Cardiac septum (tissue), 1 donor: ENCODE measurements around the gene DLX2. TPM values are rescaled to one million over a fixed set of nuclear protein-coding genes. Genes with fewer than 3 reads are reported as not detected.

Experiments used
- DNase-seq: peaks from one replicate; pipeline ENCODE4 v3.0.0-alpha.2; 2020; ENCODE audit warnings: low spot score
- intact Hi-C: fragments of 100-400 bp; cut with DNase I; formaldehyde crosslinking; loops from one replicate; pipeline ENCODE4 v1.14.0; 2022
- total RNA-seq: library from RNA; stranded (reverse); fragmentation: NEBNext Ultra II Directional; extraction: Animal tissue kit (Norgen Biotek cat#: 25700); gene quantifications from one replicate; pipeline ENCODE4 v1.2.1, GENCODE V29; 2021
- donor health status: DM: no; HTN: no; CAD: no.

Gene DLX2
- total RNA-seq, 1 donor from 2014 or later, result not detected

GRCh38 chr2:172087207-172087779 is 15.4 kb downstream of the DLX2 start:
- DNase-seq, result no peak
- intact Hi-C loops, result loop anchor here (10.0 kb wide), 1 partner anchor 162 kb away; the partner anchor contains the start of gene HAT1

GRCh38 chr2:172086241-172087206 is 16.2 kb downstream of the DLX2 start:
- no peak for DNase-seq
- intact Hi-C loops, result loop anchor here (10.0 kb wide), 1 partner anchor 162 kb away; the partner anchor contains the start of gene HAT1

- intact Hi-C loops, result loop anchor here (10.0 kb wide), 1 partner anchor 161 kb away; the partner anchor contains the start of gene HAT1
- DNase-seq, result no peak
These were observed 17.1 kb downstream of the DLX2 start, which contains the start of gene DLX1 for GRCh38 chr2:172085460-172086159. DLX1 (plus strand) TSS chr2:172085507; CDS start chr2:172085678, 171 bp downstream.

GRCh38 chr2:172084645-172085459 is 17.8 kb downstream of the DLX2 start:
- intact Hi-C loops, result loop anchor here (5.0 to 10.0 kb wide), 2 partner anchors 83 to 160 kb away; partner anchors contain the start of gene HAT1
- no peak for DNase-seq

GRCh38 chr2:172084395-172084644 is 18.4 kb downstream of the DLX2 start:
- intact Hi-C loops, result loop anchor here (5.0 to 10.0 kb wide), 2 partner anchors 82 to 160 kb away; partner anchors contain the start of gene HAT1

GRCh38 chr2:172083628-172084394 is 18.9 kb downstream of the DLX2 start:
- no peak for DNase-seq
- intact Hi-C loops, result loop anchor here (5.0 to 10.0 kb wide), 2 partner anchors 82 to 159 kb away; partner anchors contain the start of gene HAT1

More at GRCh38 chr2:172084395-172084644, 18.4 kb downstream of the DLX2 start:
- DNase-seq, result no peak

GRCh38 chr2:172082944-172083627 is 19.6 kb downstream of the DLX2 start:
- intact Hi-C loops, result loop anchor here (5.0 to 10.0 kb wide), 2 partner anchors 81 to 158 kb away; partner anchors contain the start of gene HAT1
- DNase-seq, result no peak

- intact Hi-C loops, result loop anchor here (5.0 to 10.0 kb wide), 2 partner anchors 80 to 158 kb away; partner anchors contain the start of gene HAT1
- no peak for DNase-seq
These were observed 20.4 kb downstream of the DLX2 start for GRCh38 chr2:172082105-172082943.

GRCh38 chr2:172081221-172082022 is 21.3 kb downstream of the DLX2 start:
- no peak for DNase-seq
- intact Hi-C loops, result loop anchor here (5.0 to 10.0 kb wide), 2 partner anchors 79 to 157 kb away; partner anchors contain the start of gene HAT1

GRCh38 chr2:172080641-172081220 is 22.0 kb downstream of the DLX2 start:
- intact Hi-C loops, result loop anchor here (5.0 to 10.0 kb wide), 2 partner anchors 78 to 156 kb away; partner anchors contain the start of gene HAT1
- DNase-seq, result no peak

- no peak for DNase-seq
- intact Hi-C loops, result loop anchor here (5.0 to 10.0 kb wide), 2 partner anchors 78 to 155 kb away; partner anchors contain the start of gene HAT1
These were observed 22.7 kb downstream of the DLX2 start for GRCh38 chr2:172079838-172080640.

GRCh38 chr2:172079416-172079815 is 23.3 kb downstream of the DLX2 start:
- intact Hi-C loops, result no loop called here
- DNase-seq, result no peak

GRCh38 chr2:172074254-172074653 is 28.4 kb downstream of the DLX2 start:
- no peak for DNase-seq
- intact Hi-C loops, result no loop called here

- intact Hi-C loops, result no loop called here
- no peak for DNase-seq
These were observed 29.2 kb downstream of the DLX2 start for GRCh38 chr2:172073518-172073917.
